Glomerular visceral epithelial cell (primary cell): Measurements from ENCODE around the gene FGF6.
"Not testable (repeated sequence)": the region's sequence is repeated elsewhere in the genome, so short reads cannot be mapped to it uniquely, and the experiment has no call there.

Source experiments
- DNase-seq: peaks from one replicate; pipeline ENCODE4 v3.0.0-alpha.2; 2016; ENCODE audit errors: extremely low spot score

The FGF6 gene

DNA sequence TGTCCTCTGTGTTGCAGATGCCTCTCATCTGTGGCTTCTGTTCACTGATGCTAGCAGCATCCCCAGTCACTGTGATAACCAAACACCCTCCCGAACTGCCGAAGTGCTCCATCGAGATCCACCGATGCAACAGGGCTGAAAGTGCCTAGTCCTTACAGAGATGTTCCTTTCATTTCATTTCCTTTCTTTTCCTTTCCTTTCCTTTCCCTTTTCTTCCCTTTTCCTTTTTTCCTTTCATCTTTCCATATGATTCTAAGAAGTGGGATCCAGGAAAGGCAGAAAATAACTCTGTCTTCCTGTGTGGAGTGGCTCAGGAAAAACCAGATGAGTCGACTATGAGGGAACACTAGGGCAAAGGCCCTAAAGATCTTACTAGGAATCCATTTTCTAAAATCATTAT lies 26.7 kb downstream of the FGF6 start:
- DNase-seq, result no peak

DNA sequence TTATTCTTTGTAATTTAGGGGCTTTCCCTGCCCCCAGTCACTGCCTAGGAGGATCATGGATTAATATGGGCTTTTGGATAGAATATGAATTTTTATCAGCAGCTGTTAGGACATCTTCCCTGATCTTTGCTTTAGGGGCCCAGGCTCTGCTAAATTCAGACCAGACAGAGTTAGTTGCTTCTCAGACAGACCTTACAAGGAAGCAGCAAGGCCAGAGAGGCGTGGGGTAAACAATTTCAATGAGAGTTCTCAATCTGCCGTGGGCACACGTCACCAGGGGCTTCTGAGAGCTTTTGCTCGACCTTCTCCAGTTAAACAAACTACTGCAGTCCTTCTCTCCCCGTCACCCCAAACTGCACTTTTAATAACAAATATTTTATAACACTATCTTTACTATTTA lies 27.7 kb downstream of the FGF6 start:
- DNase-seq, result no peak

DNA sequence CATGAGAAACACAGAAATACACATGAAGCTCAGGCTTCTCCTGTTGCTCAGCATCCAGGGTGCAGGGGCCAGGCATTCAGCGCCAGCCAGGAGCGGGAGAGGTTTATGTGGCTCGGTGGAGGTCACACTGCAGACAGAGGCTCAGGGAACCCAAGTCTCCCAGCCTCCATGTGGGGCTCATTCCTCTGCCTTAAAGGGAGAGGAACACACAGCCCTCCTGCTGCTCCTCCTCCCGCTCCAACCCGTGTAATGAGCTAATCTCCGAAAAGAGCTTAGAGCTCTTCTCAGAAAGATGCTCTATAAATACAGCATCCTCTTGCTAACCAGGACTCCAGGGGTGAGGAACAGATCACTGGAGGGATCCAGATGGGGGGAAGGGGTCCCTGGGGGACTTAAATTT lies 28.2 kb downstream of the FGF6 start:
- DNase-seq, result no peak

DNA sequence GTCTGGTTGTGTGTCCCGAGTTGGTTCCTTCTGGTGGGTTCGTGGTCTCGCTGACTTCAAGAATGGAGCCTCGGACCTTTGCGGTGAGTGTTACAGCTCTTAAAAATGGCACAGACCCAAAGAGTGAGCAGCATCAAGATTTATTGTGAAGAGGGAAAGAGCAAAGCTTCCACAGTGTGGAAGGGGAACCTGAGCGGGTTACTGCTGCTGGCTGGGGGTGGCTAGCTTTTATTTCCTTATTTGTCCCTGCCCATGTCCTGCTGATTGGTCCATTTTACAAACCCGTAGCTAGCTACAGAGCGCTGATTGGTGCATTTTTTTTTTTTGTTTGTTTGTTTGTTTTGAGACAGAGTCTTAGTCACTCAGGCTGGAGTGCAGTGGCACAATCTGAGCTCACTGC lies 29.3 kb downstream of the FGF6 start:
- no peak for DNase-seq

DNA sequence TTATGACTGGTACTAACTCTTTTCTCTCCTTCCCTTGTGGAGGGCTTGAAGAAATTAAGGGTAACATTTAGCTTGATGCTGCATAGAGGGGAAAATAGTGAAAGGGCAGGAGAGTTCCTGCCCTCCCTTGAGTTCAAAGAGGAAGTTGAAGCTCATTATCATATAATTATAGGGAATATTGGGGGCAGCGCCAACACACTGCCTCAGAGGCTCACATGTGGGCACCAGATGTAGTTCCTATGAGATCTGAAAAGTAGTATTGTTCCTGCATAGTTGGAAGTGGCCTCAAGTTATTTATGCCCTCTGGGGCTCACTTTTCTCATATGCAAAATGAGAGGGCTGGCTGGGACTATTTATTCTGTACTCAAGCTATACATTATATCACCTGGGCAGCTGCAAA lies 33.1 kb downstream of the FGF6 start:
- DNase-seq, result no peak

DNA sequence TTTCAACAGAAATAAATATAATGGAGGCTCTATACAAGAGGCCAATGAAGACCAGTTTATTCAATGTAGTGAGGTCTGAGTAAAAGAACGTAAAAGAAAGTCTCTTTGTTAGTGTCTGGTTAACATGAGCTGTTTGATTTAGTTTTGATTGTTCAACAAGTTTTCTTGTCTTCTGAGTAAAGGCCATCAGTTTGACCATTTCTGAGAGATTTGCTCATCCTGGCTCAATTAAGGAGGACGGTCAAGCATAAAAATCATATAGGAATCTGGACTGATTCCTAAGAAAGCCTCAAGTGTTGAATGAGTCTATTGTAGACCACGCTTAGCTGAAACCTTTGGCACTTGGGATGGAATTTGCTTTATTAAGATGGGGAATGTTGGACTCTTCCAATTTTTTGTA lies 33.6 kb downstream of the FGF6 start:
- no peak for DNase-seq

DNA sequence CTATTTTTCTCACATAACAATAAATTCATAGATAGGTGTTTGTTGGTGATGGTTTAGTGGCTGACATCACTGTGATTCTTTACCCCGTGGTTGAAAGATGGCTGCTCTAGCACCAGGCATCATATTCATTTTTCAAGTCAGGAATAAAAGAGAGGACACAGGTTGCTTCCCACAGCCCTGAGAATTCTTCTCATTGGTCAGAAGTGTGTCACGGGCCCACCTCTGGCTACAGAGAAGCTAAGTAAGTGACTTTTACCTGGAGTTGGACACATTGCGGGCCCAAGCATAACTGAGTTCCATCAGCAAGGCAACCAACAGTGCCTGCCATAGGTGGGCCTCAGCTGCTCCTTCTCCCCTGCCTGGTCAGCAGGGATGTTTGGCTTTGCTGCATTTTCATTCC lies 38.5 kb downstream of the FGF6 start:
- DNase-seq, result no peak

DNA sequence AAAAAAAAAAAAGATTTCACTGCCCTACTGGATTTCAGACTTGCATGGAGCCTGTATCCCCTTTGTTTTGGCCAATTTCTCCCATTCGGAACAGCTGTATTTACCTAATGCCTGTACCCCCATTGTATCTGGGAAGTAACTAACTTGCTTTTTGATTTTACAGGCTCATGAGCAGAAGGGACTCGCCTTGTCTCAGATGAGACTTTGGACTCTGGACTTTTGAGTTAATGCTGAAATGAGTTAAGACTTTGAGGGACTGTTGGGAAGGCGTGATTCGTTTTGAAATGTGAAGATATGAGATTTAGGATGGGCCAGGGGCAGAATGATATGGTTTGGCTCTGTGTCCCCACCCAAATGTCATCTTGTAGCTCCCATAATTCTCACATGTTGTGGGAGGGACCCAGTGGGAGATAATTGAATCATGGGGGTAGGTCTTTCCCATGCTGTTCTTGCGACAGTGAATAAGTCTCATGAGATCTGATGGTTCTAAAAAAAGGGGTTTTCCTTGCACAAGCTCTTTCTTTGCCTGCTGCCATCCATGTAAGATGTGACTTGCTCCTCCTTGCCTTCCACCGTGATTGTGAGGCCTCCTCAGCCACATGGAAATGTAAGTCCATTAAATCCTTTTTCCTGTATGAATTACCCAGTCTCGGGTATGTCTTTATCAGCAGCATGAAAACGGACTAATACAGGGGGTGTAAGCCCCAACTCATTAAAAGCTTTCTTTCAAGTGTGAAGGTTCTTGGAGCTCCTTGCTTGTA lies 40.6 kb downstream of the FGF6 start:
- DNase-seq, result not testable (repeated sequence)

DNA sequence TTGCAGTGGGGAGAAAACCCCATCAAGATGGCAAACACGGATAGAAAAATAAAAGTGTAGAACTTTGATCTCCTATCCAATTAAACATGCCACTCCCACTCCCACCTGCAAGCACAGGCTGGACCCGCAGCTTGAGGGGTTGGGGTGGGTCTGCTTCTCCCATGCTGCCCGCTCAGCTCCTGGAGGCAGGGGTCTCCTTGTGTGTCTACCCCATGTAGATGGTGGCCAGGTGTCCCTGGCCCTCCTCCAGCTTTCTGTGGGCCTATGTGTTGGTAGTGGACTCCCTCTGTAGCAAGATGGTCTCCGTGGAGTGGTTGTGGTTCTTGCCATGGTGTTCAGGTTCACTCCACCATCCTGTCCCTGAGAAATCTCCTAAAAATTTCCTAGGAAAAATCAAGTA lies 42.6 kb downstream of the FGF6 start:
- no peak for DNase-seq

DNA sequence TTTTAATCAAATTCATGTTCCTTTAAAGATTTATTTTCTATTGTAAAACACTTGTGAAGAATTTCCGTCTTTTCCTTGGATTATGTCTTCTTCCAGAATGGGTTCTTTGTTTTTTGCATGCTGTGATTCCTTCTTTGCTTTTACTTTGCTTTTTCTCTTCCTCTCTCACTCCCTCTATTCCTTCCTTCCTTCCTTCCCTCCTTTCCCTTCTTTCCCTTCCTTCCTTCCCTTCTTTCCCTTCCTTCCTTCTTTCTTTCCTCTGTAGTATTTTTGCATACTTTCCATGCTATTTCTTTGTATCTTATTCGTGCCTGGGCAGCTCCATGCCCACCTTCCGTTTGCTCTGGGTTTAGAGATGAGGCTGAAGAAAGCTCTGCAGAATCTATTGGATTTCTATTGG lies 44.5 kb downstream of the FGF6 start:
- no peak for DNase-seq

DNA sequence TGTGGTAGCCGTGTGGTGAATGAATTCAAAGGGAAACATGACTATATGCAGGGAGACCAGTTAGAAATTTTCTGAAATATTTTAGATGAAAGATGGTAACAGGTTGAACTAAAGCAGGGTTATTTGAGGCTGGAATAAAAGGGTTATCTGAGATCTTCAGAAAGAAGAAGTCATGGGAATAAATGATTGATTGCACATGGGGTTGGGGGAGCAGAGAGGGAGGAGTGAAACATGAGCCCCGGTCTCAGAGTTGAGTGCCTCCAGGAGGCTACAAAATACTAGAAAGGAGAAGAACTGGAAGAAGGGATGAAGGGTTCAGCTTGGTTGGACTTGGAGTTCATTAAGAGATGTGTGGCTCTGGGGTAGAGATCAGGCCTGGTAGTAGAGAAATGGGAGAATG lies 49.8 kb downstream of the FGF6 start:
- no peak for DNase-seq

DNA sequence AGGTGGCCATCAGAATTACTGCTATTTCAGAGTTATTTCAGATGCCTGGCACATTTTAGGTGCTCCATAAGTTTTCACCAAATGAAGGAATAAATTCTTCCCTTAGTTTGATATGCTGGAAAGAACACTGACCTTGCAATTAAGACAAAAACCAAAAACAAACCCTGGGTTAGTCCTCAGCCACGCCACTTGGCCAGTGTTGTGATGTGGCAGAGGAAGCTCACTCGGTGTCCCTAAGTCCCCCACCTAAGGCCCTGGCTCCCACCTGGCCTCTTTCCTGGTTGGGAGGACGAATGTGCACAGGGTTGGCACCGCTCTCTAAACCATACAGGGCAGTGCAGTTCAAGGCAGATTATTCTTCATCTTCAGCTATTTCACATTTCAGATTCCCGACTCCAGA lies 52.4 kb downstream of the FGF6 start:
- no peak for DNase-seq

DNA sequence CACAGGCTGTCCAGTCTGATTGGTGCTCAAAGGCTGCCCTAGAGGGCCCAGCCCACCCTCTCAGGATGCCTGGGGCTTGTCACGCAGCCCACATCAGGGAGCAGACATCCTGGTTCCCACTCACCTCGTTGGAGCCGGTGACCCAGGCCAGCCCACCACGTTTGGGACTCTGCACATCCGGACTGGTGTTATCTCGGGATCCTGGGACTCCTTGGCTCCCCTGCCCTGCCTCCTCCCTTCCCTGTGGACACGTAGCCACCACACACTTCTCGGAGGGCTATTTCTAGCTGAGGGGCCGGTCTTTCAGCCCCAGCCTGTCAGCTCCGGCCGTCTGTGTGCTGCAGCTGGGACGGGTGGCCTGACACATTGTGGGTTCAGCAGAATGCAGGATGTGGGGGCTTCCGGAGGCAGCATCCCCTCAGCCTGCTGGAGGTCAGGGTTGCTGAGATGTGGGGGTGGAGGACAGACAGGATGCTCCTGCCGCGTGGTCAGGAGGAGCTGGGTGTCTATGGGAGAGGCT lies 53.3 kb downstream of the FGF6 start:
- DNase-seq, result no peak

DNA sequence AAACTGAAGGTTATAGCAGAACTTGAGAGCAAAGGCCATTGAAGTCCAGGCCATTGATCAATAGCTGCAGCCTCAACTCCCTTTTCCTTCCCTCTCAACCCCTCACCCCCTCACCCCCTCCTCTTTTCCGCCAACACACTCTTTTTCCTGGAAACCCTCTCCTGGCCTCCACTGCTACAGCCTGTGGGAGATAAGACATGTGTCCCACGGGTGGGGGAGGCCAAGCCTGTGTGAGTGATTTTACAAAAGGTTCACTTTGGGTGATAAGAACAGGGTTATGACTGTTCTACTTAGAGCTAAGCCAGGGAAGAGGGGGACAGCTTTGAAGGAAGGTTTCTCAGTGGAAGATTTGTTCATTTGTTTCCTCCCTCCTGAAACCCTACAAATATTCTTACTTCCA lies 57.0 kb downstream of the FGF6 start:
- no peak for DNase-seq

DNA sequence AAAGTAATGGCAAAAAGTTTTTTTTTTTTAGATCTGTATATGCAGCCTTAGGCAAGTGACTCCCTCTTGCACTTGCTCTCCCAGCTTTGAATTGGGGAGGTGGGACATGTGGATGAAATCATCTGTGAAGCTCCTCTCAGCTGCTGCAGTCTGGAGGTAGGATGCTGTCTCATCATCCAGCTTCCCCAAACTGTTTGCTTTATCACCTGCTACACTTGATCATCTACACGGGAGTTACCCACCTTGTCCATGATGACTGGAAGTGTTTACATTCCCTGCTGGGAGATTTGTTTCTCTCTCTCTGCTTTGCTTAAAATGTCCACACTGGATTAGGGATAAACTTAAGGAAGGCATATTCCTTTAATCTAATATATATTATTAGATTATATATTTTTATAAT lies 57.6 kb downstream of the FGF6 start:
- no peak for DNase-seq

DNA sequence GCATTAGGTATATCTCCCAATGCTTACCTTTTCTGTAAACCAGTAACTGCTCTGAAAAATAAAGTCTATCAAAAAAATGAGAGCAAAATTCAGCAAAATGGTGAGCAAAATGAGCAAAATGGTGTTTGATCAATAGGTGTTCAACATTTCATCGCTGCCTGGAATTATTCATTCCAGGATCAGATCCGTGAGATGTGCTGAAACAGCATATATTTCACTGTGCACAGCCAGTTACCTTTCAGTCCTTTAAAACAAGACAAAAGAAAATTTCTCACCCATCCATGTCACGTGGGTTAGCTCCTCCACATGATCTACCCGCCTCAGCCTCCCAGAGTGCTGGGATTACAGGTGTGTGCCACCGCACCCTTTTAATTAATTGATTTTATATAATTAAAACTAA lies 58.0 kb downstream of the FGF6 start:
- no peak for DNase-seq

DNA sequence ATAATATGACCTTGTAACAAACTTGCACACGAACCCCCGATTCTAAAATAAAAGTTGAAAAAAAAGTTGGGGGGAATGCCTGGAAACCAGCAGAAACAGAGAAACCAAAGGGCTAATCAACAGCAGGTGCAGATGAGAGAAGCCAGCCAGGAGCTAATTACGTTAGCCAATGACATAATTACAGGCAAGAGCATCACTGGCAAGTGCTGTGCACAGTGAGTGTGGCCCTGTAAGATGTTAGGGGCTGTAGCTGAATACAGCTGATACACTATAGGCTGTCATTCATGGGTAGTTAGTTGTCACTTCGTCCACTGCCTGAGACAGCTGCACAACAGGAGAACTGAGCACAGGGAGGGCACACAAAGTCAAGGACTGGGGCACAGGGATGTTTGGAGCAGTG lies 58.8 kb downstream of the FGF6 start:
- no peak for DNase-seq
